ENCODE measurements around the gene ADRA2B.

The ADRA2B gene

DNA sequence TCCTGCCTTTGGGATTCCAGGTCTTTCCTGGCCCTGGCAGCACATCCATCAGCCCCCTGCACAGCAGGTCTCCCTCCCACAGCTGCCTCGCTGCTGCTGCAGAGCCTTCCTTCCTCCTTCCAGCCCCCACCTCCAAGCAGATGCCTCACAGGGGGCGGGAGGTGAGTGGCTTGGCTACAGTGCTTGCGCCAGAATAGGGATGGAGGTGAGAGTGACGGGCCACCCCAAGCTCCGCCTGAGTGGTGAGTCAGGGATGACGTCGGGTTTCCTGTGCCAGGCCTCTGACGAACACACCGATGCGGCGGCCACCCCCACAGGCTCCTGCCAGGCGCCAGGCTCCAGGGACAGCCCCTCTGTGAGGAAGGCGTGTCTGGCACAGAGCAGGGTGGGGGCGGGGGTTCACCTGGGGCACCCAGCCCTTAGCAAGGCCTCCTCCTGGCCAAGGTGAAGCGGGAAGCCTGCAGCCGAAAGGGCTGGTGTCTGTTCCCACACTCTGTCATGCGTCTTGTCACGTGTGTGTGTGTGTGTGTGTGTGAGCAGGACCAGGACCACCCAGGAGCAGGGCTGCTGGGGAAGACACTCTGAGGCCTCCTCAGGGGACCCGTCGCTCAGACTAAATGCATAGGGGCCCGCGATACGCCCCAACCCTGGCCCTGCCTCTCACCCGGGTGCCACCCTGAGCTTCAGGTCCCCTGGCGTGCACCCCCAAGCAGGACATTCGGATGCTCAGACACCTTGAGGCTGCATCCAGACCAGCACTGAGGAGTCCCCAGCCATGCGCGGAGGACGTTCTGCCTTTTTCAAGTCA is 32.2 kb upstream of the ADRA2B start:
- peak; percentile 94 for DNase-seq (ENCODE audit: low read depth)
- no peak overlapping the region for H3K4me3 ChIP-seq (replicated peaks; ENCODE audit: low read depth, low read length)
- no peak for TF ChIP-seq CTCF (IDR thresholded peaks at IDR 0.05; ENCODE audit: low read length, missing control alignments)

DNA sequence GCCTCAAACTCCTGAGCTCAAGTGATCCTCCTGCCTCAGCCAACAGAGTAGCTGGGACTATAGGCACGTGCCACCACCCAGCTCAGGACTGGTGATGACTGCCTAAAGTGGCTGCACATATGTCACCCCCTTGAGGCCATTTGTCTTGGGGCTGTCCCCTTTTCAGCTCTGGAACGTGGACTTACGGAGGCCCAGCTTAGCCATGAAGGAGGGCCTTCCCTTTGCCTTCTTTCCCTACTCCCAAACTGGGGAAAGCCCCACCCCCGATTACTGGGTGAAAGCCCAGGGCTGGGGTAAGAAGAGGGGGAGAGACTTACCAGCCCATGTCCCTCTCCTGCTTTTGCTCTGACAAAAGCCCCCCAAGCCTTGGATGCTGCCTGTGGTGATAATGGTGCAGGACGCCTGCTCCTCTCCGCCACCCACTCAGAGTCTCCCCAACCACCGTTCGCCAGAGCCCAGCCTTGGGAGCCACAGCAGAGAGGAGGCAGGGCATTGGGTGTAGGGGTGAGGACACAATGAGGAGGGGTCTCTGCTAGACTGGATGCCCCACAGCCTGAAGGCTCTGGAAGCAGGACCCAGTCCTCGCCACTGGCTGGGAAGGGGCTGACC is 31.3 kb upstream of the ADRA2B start:
- no peak for DNase-seq (ENCODE audit: low read depth)
- no peak overlapping the region for H3K4me3 ChIP-seq (replicated peaks; ENCODE audit: low read depth, low read length)
- no peak for TF ChIP-seq CTCF (IDR thresholded peaks at IDR 0.05; ENCODE audit: low read length, missing control alignments)

GRCh38 chr2:96146881-96147592 is 30.7 kb upstream of the ADRA2B start:
- H3K4me3 ChIP-seq (replicated peaks; ENCODE audit: low read depth, low read length) = no peak overlapping the region
- no peak for DNase-seq (ENCODE audit: low read depth)
- TF ChIP-seq CTCF (IDR thresholded peaks at IDR 0.05; ENCODE audit: low read length, missing control alignments) = no peak

DNA sequence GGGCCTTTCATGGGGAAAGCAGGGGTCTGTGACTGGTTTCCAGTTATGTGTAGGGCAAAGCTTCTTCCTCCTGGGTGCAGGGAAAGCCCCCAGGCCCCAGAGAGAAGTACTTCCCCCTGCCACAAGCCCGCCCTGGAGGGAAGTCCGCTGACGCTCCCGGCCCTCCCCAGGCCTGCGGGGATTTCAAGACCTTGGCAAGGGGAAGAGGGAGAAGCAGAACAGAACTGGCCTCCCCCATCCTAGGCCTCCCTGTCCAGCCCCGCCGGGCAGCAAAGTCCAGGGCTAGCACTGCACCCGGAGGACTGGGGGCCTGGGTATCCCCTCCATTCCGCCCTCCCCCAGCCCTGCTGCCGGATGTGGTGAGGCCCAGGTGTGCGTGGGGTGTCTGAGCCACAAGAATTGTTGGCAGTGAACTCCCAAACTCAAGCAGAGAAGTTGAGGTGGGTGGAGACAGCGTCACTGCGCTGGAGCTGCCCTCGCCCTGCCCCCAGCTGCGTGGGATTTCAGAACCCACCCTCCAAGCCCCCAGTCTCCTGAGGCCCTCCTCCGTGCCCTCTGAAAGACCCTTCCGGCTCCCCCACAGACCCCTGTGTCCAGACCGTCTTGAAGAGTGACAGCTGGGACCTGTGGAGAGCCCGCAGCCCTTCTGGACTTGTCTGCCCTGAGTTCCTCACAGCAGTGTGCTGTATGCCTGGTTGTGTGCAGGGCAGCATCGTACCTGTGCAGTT is 29.9 kb upstream of the ADRA2B start:
- no peak overlapping the region for H3K4me3 ChIP-seq (replicated peaks; ENCODE audit: low read depth, low read length)
- DNase-seq (ENCODE audit: low read depth) = peak; percentile 43
- no peak for TF ChIP-seq CTCF (IDR thresholded peaks at IDR 0.05; ENCODE audit: low read length, missing control alignments)

- no peak for TF ChIP-seq CTCF (IDR thresholded peaks at IDR 0.05; ENCODE audit: low read length, missing control alignments)
- H3K4me3 ChIP-seq (replicated peaks; ENCODE audit: low read depth, low read length) = no peak overlapping the region
- DNase-seq (ENCODE audit: low read depth) = no peak
Observed at GRCh38 chr2:96145848-96146152, 29.4 kb upstream of the ADRA2B start.

- TF ChIP-seq CTCF (IDR thresholded peaks at IDR 0.05; ENCODE audit: low read length, missing control alignments) = no peak
- H3K4me3 ChIP-seq (replicated peaks; ENCODE audit: low read depth, low read length) = peak within 1 kb of the TSS; percentile 47
- DNase-seq (ENCODE audit: low read depth) = peak; percentile 60
Observed at GRCh38 chr2:96145036-96145847, 28.9 kb upstream of the ADRA2B start, which contains the start of gene DUSP2. DUSP2 (minus strand) TSS chr2:96145440; CDS start chr2:96145354, 86 bp downstream.

All from fibroblast of pulmonary artery (primary cell).